GM12801 (cell line): Measurements from ENCODE around the gene KCNJ12.

ENCODE experiments used
- CTCF ChIP-seq: IDR thresholded peaks from one replicate; pipeline ENCODE4 v1.5.1; 2011; ENCODE audit warnings: control low read depth; ENCODE audit not compliant: insufficient read length; ENCODE audit errors: extremely low read depth

Gene KCNJ12

GRCh38 chr17:21381076-21381706 lies 5.0 kb downstream of the KCNJ12 start:
- no peak for TF ChIP-seq CTCF

- no peak for TF ChIP-seq CTCF
Observed at GRCh38 chr17:21382560-21383495, 6.7 kb downstream of the KCNJ12 start.

- TF ChIP-seq CTCF: no peak
Observed at GRCh38 chr17:21385281-21385845, 9.2 kb downstream of the KCNJ12 start.

GRCh38 chr17:21387616-21388015 lies 11.5 kb downstream of the KCNJ12 start:
- TF ChIP-seq CTCF: no peak

GRCh38 chr17:21388066-21388465 lies 11.9 kb downstream of the KCNJ12 start:
- TF ChIP-seq CTCF: no peak

- no peak for TF ChIP-seq CTCF
Observed at GRCh38 chr17:21388944-21389343, 12.8 kb downstream of the KCNJ12 start.

- no peak for TF ChIP-seq CTCF
Observed at GRCh38 chr17:21389394-21389793, 13.2 kb downstream of the KCNJ12 start.
